GM10847 (cell line): ENCODE measurements around the gene CAPN10.

Experiments used
- POLR2A ChIP-seq: IDR thresholded peaks from 2 replicates; pipeline ENCODE4 v1.6.1; 2011; ENCODE audit not compliant: insufficient read length; ENCODE audit errors: extremely low read depth

Gene CAPN10

GRCh38 chr2:240569998-240570530, 16.5 kb upstream of the CAPN10 start:
- no peak for TF ChIP-seq POLR2A

GRCh38 chr2:240570531-240571313, 15.8 kb upstream of the CAPN10 start:
- no peak for TF ChIP-seq POLR2A

GRCh38 chr2:240571314-240571973, 15.1 kb upstream of the CAPN10 start:
- TF ChIP-seq POLR2A, result no peak

GRCh38 chr2:240572141-240573031, 14.1 kb upstream of the CAPN10 start:
- TF ChIP-seq POLR2A, result no peak

- TF ChIP-seq POLR2A, result no peak
Observed at GRCh38 chr2:240573071-240573515, 13.4 kb upstream of the CAPN10 start.

- TF ChIP-seq POLR2A, result no peak
Observed at GRCh38 chr2:240573516-240574385, 12.8 kb upstream of the CAPN10 start.

- TF ChIP-seq POLR2A, result no peak
Observed at GRCh38 chr2:240574386-240575100, 12.0 kb upstream of the CAPN10 start.

GRCh38 chr2:240575101-240575965, 11.2 kb upstream of the CAPN10 start:
- TF ChIP-seq POLR2A, result no peak

- TF ChIP-seq POLR2A, result no peak
Observed at GRCh38 chr2:240576036-240576435, 10.5 kb upstream of the CAPN10 start.

GRCh38 chr2:240576436-240577205, 9.9 kb upstream of the CAPN10 start:
- no peak for TF ChIP-seq POLR2A

GRCh38 chr2:240577281-240578109, 9.0 kb upstream of the CAPN10 start:
- no peak for TF ChIP-seq POLR2A
